Keratinocyte (primary cell): ENCODE measurements around the gene UAP1. TPM values are rescaled to one million over a fixed set of nuclear protein-coding genes. Genes with fewer than 3 reads are reported as not detected.

Experiments used
- DNase-seq: peaks from one replicate; pipeline ENCODE4 v3.0.0-alpha.2; 2011; ENCODE audit warnings: low read depth, missing footprints, low spot score
- FAIRE-seq: peaks from 2 replicates; lab custom pipeline; 2011; peaks lifted over from hg19 to GRCh38; lab: Jason Lieb, UNC
- H2AFZ ChIP-seq: 2 replicates; pipeline ENCODE4 v1.6.0; 2012; ENCODE audit warnings: low read length, control low read depth, inconsistent platforms; ENCODE audit not compliant: control insufficient read depth
- H3K27ac ChIP-seq: 2 replicates; pipeline ENCODE4 v1.5.1; 2011; ENCODE audit warnings: low read length; ENCODE audit not compliant: control insufficient read depth, insufficient read depth
- H3K27me3 ChIP-seq: 3 replicates; pipeline ENCODE4 v1.6.0; 2011; ENCODE audit warnings: low read length; ENCODE audit not compliant: control insufficient read depth, insufficient read depth; ENCODE audit errors: extremely low read depth
- H3K36me3 ChIP-seq, 2 experiments: 2 replicates in 1 of 2; 3 replicates in 1 of 2; pipeline ENCODE4 v1.5.1; 2011; ENCODE audit warnings: low read length in 2 of 2, mild to moderate bottlenecking in 1 of 2; ENCODE audit not compliant: control insufficient read depth in 2 of 2, insufficient read depth in 2 of 2; ENCODE audit errors: extremely low read depth in 1 of 2
- H3K4me1 ChIP-seq: 3 replicates; pipeline ENCODE4 v1.5.1; 2011; ENCODE audit warnings: low read length; ENCODE audit not compliant: control insufficient read depth, insufficient read depth; ENCODE audit errors: extremely low read depth
- H3K4me2 ChIP-seq: 3 replicates; pipeline ENCODE4 v1.6.0; 2011; ENCODE audit warnings: low read depth, low read length; ENCODE audit not compliant: control insufficient read depth, insufficient read depth; ENCODE audit errors: extremely low read depth
- H3K4me3 ChIP-seq, 3 experiments: fragments of 200-600 bp in 1 of 3; sonication (generic) in 1 of 3; 2 replicates in 2 of 3; 3 replicates in 1 of 3; pipeline ENCODE4 v1.5.1; 2011 to 2016; ENCODE audit warnings: low read length in 3 of 3, mild to moderate bottlenecking in 3 of 3, control low read depth in 2 of 3, inconsistent platforms in 1 of 3, low read depth in 1 of 3, mixed read lengths in 1 of 3, mixed run types in 1 of 3, moderate library complexity in 1 of 3; ENCODE audit not compliant: control insufficient read depth in 2 of 3, insufficient read depth in 2 of 3; ENCODE audit errors: extremely low read depth in 1 of 3
- H3K79me2 ChIP-seq: 2 replicates; pipeline ENCODE4 v1.6.0; 2012; ENCODE audit warnings: low read length; ENCODE audit not compliant: control insufficient read depth, insufficient read depth
- H3K9ac ChIP-seq: 3 replicates; pipeline ENCODE4 v1.6.0; 2011; ENCODE audit warnings: low read length; ENCODE audit not compliant: control insufficient read depth, insufficient read depth; ENCODE audit errors: extremely low read depth
- H3K9me1 ChIP-seq: 3 replicates; pipeline ENCODE4 v1.6.0; 2011; ENCODE audit warnings: low read length; ENCODE audit not compliant: control insufficient read depth, insufficient read depth; ENCODE audit errors: extremely low read depth
- H3K9me3 ChIP-seq: 2 replicates; pipeline ENCODE4 v1.5.1; 2012; ENCODE audit warnings: low read depth, low read length; ENCODE audit not compliant: control insufficient read depth
- H4K20me1 ChIP-seq: 3 replicates; pipeline ENCODE4 v1.6.0; 2011; ENCODE audit warnings: low read length; ENCODE audit not compliant: control insufficient read depth, insufficient read depth; ENCODE audit errors: extremely low read depth
- EZH2 ChIP-seq: IDR thresholded peaks from one replicate; pipeline ENCODE4 v1.6.1; 2012; ENCODE audit warnings: inconsistent platforms, mild to moderate bottlenecking, low read length, moderate library complexity
- dilution Hi-C: fragments of 300-500 bp; cut with MboI; formaldehyde crosslinking; loops from one replicate; pipeline ENCODE4 v1.7.0; 2020; ENCODE audit warnings: low sequenced_read_pairs; ENCODE audit not compliant: extremely low pct_ligation_motif_present
- polyA plus RNA-seq, 5 experiments: library from polyadenylated mRNA; depleted of rRNA in 3 of 5; stranded (reverse) in 3 of 5; stranded (forward) in 1 of 5; unstranded in 1 of 5; fragments of >200 nt; gene quantifications; 1 replicate in 1 of 5; 2 replicates in 3 of 5; 3 replicates in 1 of 5; pipeline versions ENCODE4 v1.2.1 to v1.2.3, GENCODE V29; 2011 to 2012; ENCODE audit warnings: missing spikeins in 2 of 5, low read depth in 1 of 5, low replicate concordance in 1 of 5
- TF ChIP-seq, protein P1 (sequence below), 3 experiments: IDR thresholded peaks in 1 of 3; conservative IDR thresholded peaks in 1 of 3; optimal IDR thresholded peaks in 1 of 3; 2 replicates in 2 of 3; 3 replicates in 1 of 3; pipeline versions ENCODE3 to v1.5.1; 2011; ENCODE audit warnings: low read length in 3 of 3, mild to moderate bottlenecking in 3 of 3, moderate library complexity in 2 of 3, control low read depth in 1 of 3, inconsistent platforms in 1 of 3; ENCODE audit not compliant: insufficient read depth in 2 of 3; ENCODE audit errors: extremely low read depth in 1 of 3

UAP1 gene
- polyA plus RNA-seq, 1 donor (not counting 4 experiments of a cell fraction or from before 2014, with no cell fraction given), result 150 TPM

DNA sequence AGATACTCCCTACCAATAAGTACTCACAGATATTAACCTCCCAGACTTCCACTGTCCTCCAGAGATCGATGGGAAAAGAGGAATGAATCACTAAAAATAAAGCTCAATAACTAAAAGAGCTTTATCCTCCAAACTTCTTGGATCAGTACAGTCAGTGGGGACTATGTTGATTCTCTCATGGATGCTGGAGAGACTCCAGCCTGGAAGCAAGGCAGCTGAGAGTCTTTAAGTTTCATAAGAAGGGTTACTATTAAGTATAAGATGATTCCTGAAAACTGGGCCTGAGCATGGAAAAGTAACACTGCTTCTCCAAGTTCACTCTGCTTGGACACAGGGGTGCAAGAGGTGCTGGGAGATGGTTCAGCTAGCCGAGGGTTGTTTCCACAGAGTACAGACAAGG lies 64.6 kb downstream of the UAP1 start:
- Histone ChIP-seq H3K9me1 (no peaks in the 10 kb centered on the region), H4K20me1 (no peaks in the 10 kb centered on the region), H3K4me1 (no peaks in the 10 kb centered on the region), H3K4me3 (no peak overlapping the region), H3K79me2 (no peaks in the 10 kb centered on the region), H3K9ac (no peak overlapping the region), H3K27me3 (no peaks in the 10 kb centered on the region), H2AFZ (no peak overlapping the region), H3K4me2 (no peak overlapping the region), H3K27ac (no peak overlapping the region), H3K36me3 (no peaks in the 10 kb centered on the region), H3K9me3 (no peaks in the 10 kb centered on the region)
- no peak for DNase-seq
- dilution Hi-C loops, result no loop called here
- TF ChIP-seq EZH2, result no peak
- TF ChIP-seq, protein P1, sequence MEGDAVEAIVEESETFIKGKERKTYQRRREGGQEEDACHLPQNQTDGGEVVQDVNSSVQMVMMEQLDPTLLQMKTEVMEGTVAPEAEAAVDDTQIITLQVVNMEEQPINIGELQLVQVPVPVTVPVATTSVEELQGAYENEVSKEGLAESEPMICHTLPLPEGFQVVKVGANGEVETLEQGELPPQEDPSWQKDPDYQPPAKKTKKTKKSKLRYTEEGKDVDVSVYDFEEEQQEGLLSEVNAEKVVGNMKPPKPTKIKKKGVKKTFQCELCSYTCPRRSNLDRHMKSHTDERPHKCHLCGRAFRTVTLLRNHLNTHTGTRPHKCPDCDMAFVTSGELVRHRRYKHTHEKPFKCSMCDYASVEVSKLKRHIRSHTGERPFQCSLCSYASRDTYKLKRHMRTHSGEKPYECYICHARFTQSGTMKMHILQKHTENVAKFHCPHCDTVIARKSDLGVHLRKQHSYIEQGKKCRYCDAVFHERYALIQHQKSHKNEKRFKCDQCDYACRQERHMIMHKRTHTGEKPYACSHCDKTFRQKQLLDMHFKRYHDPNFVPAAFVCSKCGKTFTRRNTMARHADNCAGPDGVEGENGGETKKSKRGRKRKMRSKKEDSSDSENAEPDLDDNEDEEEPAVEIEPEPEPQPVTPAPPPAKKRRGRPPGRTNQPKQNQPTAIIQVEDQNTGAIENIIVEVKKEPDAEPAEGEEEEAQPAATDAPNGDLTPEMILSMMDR (optimal IDR thresholded peaks at IDR 0.05 in 1 of 3, IDR thresholded peaks at IDR 0.05 in 1 of 3, conservative IDR thresholded peaks at IDR 0.05 in 1 of 3; ENCODE audit: extremely low read depth in 1 of 3, insufficient read depth in 2 of 3, low read length in 3 of 3), result no peak
- no peak for FAIRE-seq

DNA sequence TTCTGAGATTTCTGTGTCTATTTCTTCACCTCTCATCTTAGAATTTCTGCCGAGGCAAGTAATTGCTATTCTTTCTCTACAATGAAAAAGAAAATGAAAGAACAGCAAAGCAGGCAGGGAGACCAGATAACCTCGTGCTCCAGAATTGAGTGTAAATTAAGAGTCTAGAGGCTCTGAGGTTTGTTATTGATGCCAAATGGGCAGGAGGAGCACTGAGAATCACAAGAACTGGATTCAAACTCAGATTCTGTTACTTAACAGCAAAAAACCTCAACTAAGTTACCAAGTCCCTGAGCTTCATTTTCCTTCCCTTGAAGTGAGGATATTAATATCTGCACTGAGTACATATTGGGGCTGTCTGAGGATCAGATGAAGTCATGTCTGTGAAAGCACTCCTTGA lies 65.2 kb downstream of the UAP1 start:
- no peak for DNase-seq
- Histone ChIP-seq H4K20me1 (no peaks in the 10 kb centered on the region), H3K9me3 (no peaks in the 10 kb centered on the region), H3K79me2 (no peaks in the 10 kb centered on the region), H3K4me3 (no peak overlapping the region), H3K9ac (no peak overlapping the region), H3K27ac (no peak overlapping the region), H3K36me3 (no peaks in the 10 kb centered on the region), H3K4me1 (no peaks in the 10 kb centered on the region), H3K27me3 (no peaks in the 10 kb centered on the region), H2AFZ (no peak overlapping the region), H3K9me1 (no peaks in the 10 kb centered on the region), H3K4me2 (no peak overlapping the region)
- dilution Hi-C loops, result no loop called here
- TF ChIP-seq, protein P1 (optimal IDR thresholded peaks at IDR 0.05 in 1 of 3, IDR thresholded peaks at IDR 0.05 in 1 of 3, conservative IDR thresholded peaks at IDR 0.05 in 1 of 3; ENCODE audit: extremely low read depth in 1 of 3, insufficient read depth in 2 of 3, low read length in 3 of 3), result no peak
- TF ChIP-seq EZH2, result no peak
- no peak for FAIRE-seq
